HG02884 (cell line): ENCODE measurements around the gene TP73.

Experiments used
- ATAC-seq: cut with Tn5 transposase; IDR thresholded peaks from one replicate; pipeline ENCODE4 v1.9.1; 2021; ENCODE audit warnings: mild to moderate bottlenecking, moderate library complexity; ENCODE audit not compliant: unreplicated experiment

TP73 gene

DNA sequence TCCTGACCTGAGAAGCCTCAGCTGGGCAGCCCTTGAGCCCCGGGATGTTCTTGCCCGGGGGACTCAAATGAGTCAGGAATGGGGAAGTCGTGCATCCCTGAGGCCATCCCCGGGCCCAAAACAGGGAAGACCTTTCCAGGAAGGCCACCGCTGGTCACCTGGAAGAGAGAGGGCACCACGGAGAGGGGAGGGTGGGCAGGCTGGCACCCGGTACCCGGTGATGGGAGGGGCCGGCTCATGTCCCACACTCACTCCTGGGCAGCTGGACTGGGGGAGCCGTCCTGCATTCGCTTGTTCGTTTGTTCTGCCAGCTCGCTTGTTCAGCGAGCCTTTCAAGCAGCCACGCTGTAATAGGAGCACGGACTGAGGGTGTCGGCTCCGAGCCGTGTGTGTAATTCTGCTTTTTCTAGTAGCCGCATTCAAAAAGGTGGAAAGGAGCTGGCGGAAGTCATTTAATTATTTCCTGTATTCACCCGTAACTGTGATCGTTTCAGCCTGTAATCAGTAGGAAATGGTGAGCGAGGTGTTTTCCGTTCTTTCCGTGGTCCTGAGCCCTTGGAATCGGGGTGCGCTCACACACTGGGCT is 51.6 kb downstream of the TP73 start:
- no peak for ATAC-seq

GRCh38 chr1:3705341-3705950 is 53.1 kb downstream of the TP73 start:
- no peak for ATAC-seq

- no peak for ATAC-seq
Observed at GRCh38 chr1:3706651-3707297, 54.5 kb downstream of the TP73 start.

- no peak for ATAC-seq
Observed at GRCh38 chr1:3707298-3707938, 55.1 kb downstream of the TP73 start.

DNA sequence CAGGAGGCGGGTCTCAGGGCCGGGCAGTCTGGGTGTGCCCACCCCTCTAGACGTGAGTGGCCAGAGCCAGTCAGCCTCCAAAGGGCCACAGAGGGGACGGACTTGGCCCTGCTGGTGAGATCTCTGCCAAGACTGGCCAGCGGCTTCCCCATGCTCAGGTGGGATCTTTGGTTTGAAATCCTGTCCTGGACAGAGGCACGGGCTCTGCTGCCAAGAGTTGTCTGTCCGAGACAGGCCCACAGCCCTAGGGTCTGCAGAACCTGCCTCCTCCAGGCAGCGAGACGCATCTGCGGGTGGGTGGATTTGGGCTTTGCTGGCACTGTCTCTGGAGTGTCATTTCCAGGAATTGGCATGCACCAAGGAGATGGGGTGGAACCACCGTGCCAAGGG is 55.6 kb downstream of the TP73 start:
- no peak for ATAC-seq

GRCh38 chr1:3708791-3709190 is 56.5 kb downstream of the TP73 start:
- ATAC-seq: no peak

DNA sequence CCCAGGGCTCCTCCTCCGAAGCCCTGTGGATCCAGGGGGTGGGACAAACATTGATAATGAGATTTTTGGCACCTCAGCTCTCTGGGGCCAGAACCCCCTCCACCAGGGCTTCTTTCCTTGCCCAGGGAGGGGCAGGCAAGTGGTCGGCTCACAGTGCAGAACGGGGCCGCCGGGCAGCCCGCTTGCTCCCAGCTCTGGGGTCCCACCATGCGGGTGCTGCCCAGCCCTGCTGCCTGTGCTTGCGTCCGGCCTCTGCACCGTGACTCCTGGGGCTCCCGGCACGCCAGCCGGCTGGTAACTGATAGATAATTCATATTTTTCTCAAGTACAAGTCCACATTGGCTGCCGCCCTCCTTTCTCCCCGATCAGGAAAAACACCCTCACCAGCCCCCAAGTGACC is 57.9 kb downstream of the TP73 start:
- no peak for ATAC-seq

- ATAC-seq: no peak
Observed at GRCh38 chr1:3711381-3711779, 59.1 kb downstream of the TP73 start.

GRCh38 chr1:3711780-3712451 is 59.6 kb downstream of the TP73 start:
- no peak for ATAC-seq

DNA sequence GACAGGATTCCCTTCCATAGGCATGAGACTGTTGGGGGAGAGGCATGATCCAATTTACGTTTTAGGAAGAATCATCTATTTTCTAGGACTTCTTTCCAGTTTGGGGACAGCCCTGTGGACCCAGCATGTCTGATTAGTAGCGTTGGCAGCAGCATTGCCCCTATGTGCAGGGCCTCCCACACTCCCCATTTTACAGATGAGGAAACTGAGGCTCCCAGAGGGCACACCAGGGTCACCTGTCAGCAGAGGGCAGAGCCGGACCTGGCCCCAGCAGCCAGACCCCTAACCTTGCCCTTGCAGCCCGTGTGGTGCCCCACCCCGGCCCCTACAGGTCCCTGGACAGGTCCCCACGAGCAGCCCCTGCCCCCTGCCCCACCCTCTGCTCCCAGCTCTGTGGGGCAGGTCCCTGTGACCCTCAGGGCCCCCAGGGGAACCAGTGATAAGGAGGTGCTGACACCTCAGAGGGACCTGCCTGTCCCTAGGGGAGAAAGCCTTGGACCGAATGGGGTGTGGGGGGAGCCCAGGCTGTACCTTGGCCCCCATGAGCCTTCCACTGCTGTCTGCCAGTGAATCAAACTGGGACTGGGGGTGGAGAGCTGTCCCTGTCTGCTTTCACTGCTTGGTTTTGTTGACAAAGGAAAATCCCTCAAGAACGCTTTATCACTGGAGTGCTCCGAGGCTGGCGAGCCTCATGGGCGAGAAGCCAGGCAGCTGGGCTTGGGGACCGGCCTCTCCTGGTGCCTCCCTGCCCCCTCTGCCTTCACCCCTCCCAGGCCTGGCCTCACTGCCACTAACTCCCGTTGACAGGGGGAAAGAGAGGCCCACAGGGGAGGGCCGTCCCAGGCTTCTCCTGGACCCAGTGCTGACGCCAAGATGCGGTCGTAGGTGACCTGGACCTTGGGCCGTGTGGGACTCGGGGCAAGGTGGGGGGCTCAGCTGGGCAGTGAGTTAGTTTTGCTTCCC is 60.5 kb downstream of the TP73 start:
- ATAC-seq: no peak

GRCh38 chr1:3713840-3714239 is 61.5 kb downstream of the TP73 start:
- ATAC-seq: no peak

- ATAC-seq: no peak
Observed at GRCh38 chr1:3714284-3714741, 62.0 kb downstream of the TP73 start.

DNA sequence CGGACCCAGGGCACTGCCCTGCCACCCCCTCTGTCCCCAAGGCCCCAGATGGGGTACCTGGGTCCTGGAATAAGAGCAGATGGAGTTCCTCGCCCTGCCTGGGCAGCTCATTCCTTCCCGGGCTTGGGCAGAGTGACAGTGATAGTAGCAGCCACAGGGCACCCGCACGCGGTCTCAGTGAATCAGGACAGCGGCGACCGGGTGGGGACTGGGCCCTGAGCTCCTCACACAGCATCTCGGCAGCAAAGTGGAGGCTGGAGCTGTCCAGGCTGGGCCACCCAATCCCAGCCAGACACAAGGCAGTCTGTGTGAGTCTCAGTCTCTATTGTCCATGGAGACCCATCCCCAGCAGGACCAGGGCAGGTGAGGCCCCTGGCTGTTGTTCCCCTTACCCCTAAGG is 62.5 kb downstream of the TP73 start:
- no peak for ATAC-seq

DNA sequence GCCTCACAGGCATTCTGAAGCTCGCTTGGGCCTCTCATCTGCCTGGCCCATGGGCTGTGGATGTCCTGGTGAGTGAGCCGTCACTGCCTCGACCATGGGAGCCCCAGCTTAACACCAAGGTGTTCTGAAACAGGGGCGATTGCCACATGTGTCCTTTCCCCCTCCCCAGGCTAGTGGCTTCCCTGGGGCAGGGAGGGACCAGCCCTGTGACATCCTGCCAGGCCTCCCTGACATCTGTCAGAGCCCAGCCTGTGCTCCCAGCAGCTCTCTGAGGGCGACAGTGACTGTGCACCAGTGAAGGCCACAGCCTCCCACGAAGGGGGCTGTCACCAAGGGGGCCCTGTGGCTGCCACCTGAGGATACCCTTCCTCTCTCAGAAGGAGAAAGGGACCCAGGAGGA is 64.0 kb downstream of the TP73 start:
- no peak for ATAC-seq

DNA sequence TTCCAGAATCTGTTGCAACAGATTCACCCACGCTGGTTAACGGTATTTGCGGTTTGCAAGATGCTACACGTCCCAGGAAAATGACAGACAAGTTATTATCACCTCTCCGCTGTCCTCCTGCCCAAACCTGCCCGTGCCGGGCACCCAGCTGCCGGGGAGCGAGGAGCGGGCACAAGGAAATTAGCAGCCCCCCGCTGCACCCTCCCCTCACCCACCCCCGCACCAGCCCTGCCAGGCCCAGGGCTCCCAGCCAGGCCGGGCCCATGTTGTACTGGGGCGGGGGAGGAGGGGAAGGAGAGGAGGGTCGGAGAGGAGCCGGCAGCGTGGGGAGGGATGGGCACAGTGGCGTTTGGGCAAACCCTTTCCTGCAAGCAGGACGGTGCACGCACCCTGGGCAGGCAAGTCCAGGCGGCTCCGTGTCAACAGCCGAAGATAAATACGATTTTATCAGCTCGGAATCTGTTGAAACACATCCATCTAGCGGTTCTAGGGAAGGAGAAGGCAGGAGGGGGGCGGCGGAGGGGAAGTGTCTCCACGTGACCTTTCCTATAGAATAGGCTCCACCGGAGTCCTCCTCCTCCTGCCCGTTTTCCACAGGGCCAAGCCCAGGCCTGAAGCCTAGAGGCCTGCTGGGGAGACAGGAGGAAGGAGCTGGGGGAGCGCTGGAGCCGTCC is 64.9 kb downstream of the TP73 start:
- no peak for ATAC-seq

- no peak for ATAC-seq
Observed at GRCh38 chr1:3717715-3718601, 65.6 kb downstream of the TP73 start.

- ATAC-seq: no peak
Observed at GRCh38 chr1:3718764-3719163, 66.4 kb downstream of the TP73 start.

GRCh38 chr1:3721955-3722465 is 69.7 kb downstream of the TP73 start:
- no peak for ATAC-seq

- ATAC-seq: no peak
Observed at GRCh38 chr1:3722846-3723245, 70.5 kb downstream of the TP73 start.
